Hepatocyte (in vitro differentiated cells): ENCODE results near the gene TMEM138. TPM values are rescaled to one million over a fixed set of nuclear protein-coding genes. Genes with fewer than 3 reads are reported as not detected.

Source experiments
- DNase-seq: peaks from one replicate; pipeline ENCODE4 v3.0.0-alpha.2; 2016; ENCODE audit warnings: low spot score
- H2AFZ ChIP-seq: fragments of 200-600 bp; sonication (generic); 2 replicates; pipeline ENCODE4 v1.6.0; 2016; ENCODE audit warnings: antibody characterized with exemption, mild to moderate bottlenecking
- H3K27ac ChIP-seq: fragments of 200-600 bp; sonication (generic); 2 replicates; pipeline ENCODE4 v1.5.1; 2016; ENCODE audit warnings: mild to moderate bottlenecking
- H3K27me3 ChIP-seq: fragments of 200-600 bp; sonication (generic); 2 replicates; pipeline ENCODE4 v1.6.1; 2016
- H3K36me3 ChIP-seq: fragments of 200-600 bp; sonication (generic); replicated peaks from 2 replicates; pipeline ENCODE4 v1.5.1; 2016; ENCODE audit warnings: low read depth; ENCODE audit not compliant: insufficient read depth
- H3K4me1 ChIP-seq: fragments of 200-600 bp; sonication (generic); 2 replicates; pipeline ENCODE4 v1.5.1; 2016; ENCODE audit warnings: mild to moderate bottlenecking, moderate library complexity; ENCODE audit not compliant: insufficient read depth
- H3K4me2 ChIP-seq: fragments of 200-600 bp; sonication (generic); 2 replicates; pipeline ENCODE4 v1.6.0; 2016
- H3K4me3 ChIP-seq: fragments of 200-600 bp; sonication (generic); 2 replicates; pipeline ENCODE4 v1.5.1; 2016; ENCODE audit warnings: mild to moderate bottlenecking
- H3K79me2 ChIP-seq: fragments of 200-600 bp; sonication (generic); 2 replicates; pipeline ENCODE4 v1.6.0; 2017; ENCODE audit warnings: mild to moderate bottlenecking
- H3K9me2 ChIP-seq: fragments of 200-600 bp; sonication (generic); replicated peaks from 2 replicates; pipeline ENCODE4 v1.6.0; 2017; ENCODE audit warnings: mild to moderate bottlenecking; ENCODE audit not compliant: insufficient read depth
- H3K9me3 ChIP-seq: fragments of 200-600 bp; sonication (generic); 2 replicates; pipeline ENCODE4 v1.5.1; 2016; ENCODE audit warnings: low read depth, mild to moderate bottlenecking
- H4K20me1 ChIP-seq: fragments of 200-600 bp; sonication (generic); 2 replicates; pipeline ENCODE4 v1.6.0; 2016; ENCODE audit warnings: mild to moderate bottlenecking; ENCODE audit not compliant: insufficient read depth, poor library complexity, severe bottlenecking
- CTCF ChIP-seq: fragments of 200-600 bp; sonication (generic); IDR thresholded peaks from 2 replicates; pipeline ENCODE4 v1.5.1; 2016; ENCODE audit warnings: antibody characterized with exemption, mild to moderate bottlenecking; ENCODE audit not compliant: poor library complexity
- EZH2 ChIP-seq: fragments of 200-600 bp; sonication (generic); IDR thresholded peaks from 2 replicates; pipeline ENCODE4 v1.6.1; 2016; ENCODE audit warnings: antibody characterized with exemption, mild to moderate bottlenecking, borderline replicate concordance
- EZH2phosphoT487 ChIP-seq: fragments of 200-600 bp; sonication (generic); IDR thresholded peaks from one replicate; pipeline ENCODE4 v1.6.1; 2018; ENCODE audit warnings: antibody characterized with exemption, mild to moderate bottlenecking, low read depth, moderate library complexity; ENCODE audit not compliant: unreplicated experiment, severe bottlenecking
- WGBS: methylation state at CpG from one replicate; pipeline ENCODE4 v1.1.6; 2016; ENCODE audit warnings: low lambda C conversion rate; ENCODE audit errors: missing lambda C conversion rate; 5-methylcytosine and 5-hydroxymethylcytosine counted together
- polyA plus RNA-seq: library from polyadenylated mRNA; unstranded; fragments of >200 nt; fragmentation: Nextera tagmentation; extraction: Ambion mirVana; gene quantifications from 2 replicates; pipeline ENCODE4 v1.2.1, GENCODE V29; 2016
- total RNA-seq: library from RNA; depleted of rRNA; stranded (reverse); fragments of >200 nt; gene quantifications from 2 replicates; pipeline ENCODE4 v1.2.3, GENCODE V29; 2014

TMEM138 gene
- total and polyA plus RNA-seq, 2 experiments from 2014 or later = 32.8 to 48.6 TPM

GRCh38 chr11:61332281-61332796 is 29.8 kb upstream of the TMEM138 start:
- H3K4me3 ChIP-seq = peak overlapping the region; percentile 80
- H3K9me3 ChIP-seq = no peaks in the 10 kb centered on the region
- H3K27ac ChIP-seq = peak overlapping the region; percentile 95
- DNase-seq = peak; percentile 32
- peaks cover 60% of the 10 kb centered on the region for H3K79me2 ChIP-seq
- peak overlapping the region; percentile 72 for H2AFZ ChIP-seq
- 2% methylated on average over 21 of the region's 24 CpGs for WGBS
- H3K9me2 ChIP-seq = no peaks in the 10 kb centered on the region
- peak overlapping the region; percentile 86 for H3K4me2 ChIP-seq
- H3K36me3 ChIP-seq = no peaks in the 10 kb centered on the region
- peaks cover 26% of the 10 kb centered on the region for H3K4me1 ChIP-seq
- H4K20me1 ChIP-seq = peaks cover 35% of the 10 kb centered on the region
- TF ChIP-seq EZH2phosphoT487 (no peak), EZH2 (no peak), CTCF (no peak)
- H3K27me3 ChIP-seq = no peaks in the 10 kb centered on the region

GRCh38 chr11:61332797-61333549 is 29.2 kb upstream of the TMEM138 start, which contains the start of the genes DDB1 and TKFC:
TSS of gene DDB1 (minus strand) at chr11:61333105. CDS start at chr11:61332968, 137 bp downstream.
TSS of gene TKFC (plus strand) at chr11:61333228. CDS start at chr11:61334729, 1,501 bp downstream.
- Histone ChIP-seq H3K9me2 (no peaks in the 10 kb centered on the region), H2AFZ (peak within 1 kb of the TSS; percentile 72), H3K9me3 (no peaks in the 10 kb centered on the region), H4K20me1 (peaks cover 33% of the 10 kb centered on the region), H3K4me3 (peak within 1 kb of the TSS; percentile 80), H3K27me3 (no peaks in the 10 kb centered on the region), H3K27ac (peak within 1 kb of the TSS; percentile 95), H3K79me2 (peaks cover 54% of the 10 kb centered on the region), H3K4me2 (peak within 1 kb of the TSS; percentile 87), H3K4me1 (peaks cover 26% of the 10 kb centered on the region), H3K36me3 (no peaks in the 10 kb centered on the region)
- peak; percentile 98 for DNase-seq
- under 1% methylated on average over 62 of the region's 81 CpGs for WGBS
- no peak for TF ChIP-seq EZH2phosphoT487
- no peak for TF ChIP-seq EZH2
- TF ChIP-seq CTCF = no peak

GRCh38 chr11:61333550-61334433 is 28.4 kb upstream of the TMEM138 start:
- WGBS = 33% methylated on average over 19 of the region's 19 CpGs
- H3K4me1 ChIP-seq = peaks cover 26% of the 10 kb centered on the region
- no peak for DNase-seq
- H4K20me1 ChIP-seq = peaks cover 29% of the 10 kb centered on the region
- H3K4me2 ChIP-seq = peak overlapping the region; percentile 87
- no peaks in the 10 kb centered on the region for H3K9me3 ChIP-seq
- no peak for TF ChIP-seq CTCF
- no peak for TF ChIP-seq EZH2phosphoT487
- TF ChIP-seq EZH2 = no peak
- no peaks in the 10 kb centered on the region for H3K36me3 ChIP-seq
- H2AFZ ChIP-seq = peak overlapping the region; percentile 56
- no peaks in the 10 kb centered on the region for H3K27me3 ChIP-seq
- H3K4me3 ChIP-seq = peak overlapping the region; percentile 31
- H3K9me2 ChIP-seq = no peaks in the 10 kb centered on the region
- peaks cover 45% of the 10 kb centered on the region for H3K79me2 ChIP-seq
- peak overlapping the region; percentile 95 for H3K27ac ChIP-seq
